GM18858 (cell line): ENCODE data around the gene ADAD2.

ENCODE experiments used
- ATAC-seq: cut with Tn5 transposase; IDR thresholded peaks from one replicate; pipeline ENCODE4 v1.9.1; 2021; ENCODE audit not compliant: unreplicated experiment

ADAD2 gene

GRCh38 chr16:84176192-84177053, 14.5 kb upstream of the ADAD2 start:
- no peak for ATAC-seq

GRCh38 chr16:84177741-84178073, 13.2 kb upstream of the ADAD2 start:
- no peak for ATAC-seq

GRCh38 chr16:84178146-84178765, 12.7 kb upstream of the ADAD2 start:
- ATAC-seq, result no peak

- no peak for ATAC-seq
Observed at GRCh38 chr16:84178892-84179611, 11.9 kb upstream of the ADAD2 start.

- ATAC-seq, result no peak
Observed at GRCh38 chr16:84179612-84180320, 11.2 kb upstream of the ADAD2 start.

- ATAC-seq, result no peak
Observed at GRCh38 chr16:84180519-84181140, 10.3 kb upstream of the ADAD2 start.

GRCh38 chr16:84181144-84181915, 9.6 kb upstream of the ADAD2 start:
- no peak for ATAC-seq

- ATAC-seq, result no peak
Observed at GRCh38 chr16:84182104-84182503, 8.9 kb upstream of the ADAD2 start.

GRCh38 chr16:84182680-84183571, 8.0 kb upstream of the ADAD2 start:
- no peak for ATAC-seq

GRCh38 chr16:84183572-84183875, 7.4 kb upstream of the ADAD2 start:
- no peak for ATAC-seq

- no peak for ATAC-seq
Observed at GRCh38 chr16:84183911-84184591, 6.9 kb upstream of the ADAD2 start.

GRCh38 chr16:84184775-84185174, 6.2 kb upstream of the ADAD2 start:
- ATAC-seq, result no peak

GRCh38 chr16:84186685-84187437, 4.1 kb upstream of the ADAD2 start, which contains the start of gene TAF1C:
Gene TAF1C, minus strand, starts transcription at chr16:84187057. Its CDS starts 2,069 bp downstream, at chr16:84184988.
- peak; percentile 90 for ATAC-seq

GRCh38 chr16:84191466-84191865, 509 bp downstream of the ADAD2 start:
- no peak for ATAC-seq

- ATAC-seq, result no peak
Observed at GRCh38 chr16:84193480-84193879, 2.5 kb downstream of the ADAD2 start.

- ATAC-seq, result no peak
Observed at GRCh38 chr16:84194018-84194417, 3.1 kb downstream of the ADAD2 start.

GRCh38 chr16:84194470-84195200, 3.7 kb downstream of the ADAD2 start:
- ATAC-seq, result no peak
